Measurements from ENCODE around the gene BLMH.
A peak's percentile ranks its signal among the peaks of the same experiment; 100 is the strongest.

BLMH gene

GRCh38 chr17:30218799-30219198 is 72.9 kb downstream of the BLMH start:
- no peaks in the 10 kb centered on the region for H3K36me3 ChIP-seq (ENCODE audit: control insufficient read depth, insufficient read depth, low read length)
- H3K27me3 ChIP-seq (replicated peaks; ENCODE audit: control insufficient read depth, insufficient read depth, low read length), result no peaks in the 10 kb centered on the region
- no peak for TF ChIP-seq CTCF (IDR thresholded peaks at IDR 0.05; ENCODE audit: insufficient read depth, low read length, poor library complexity, severe bottlenecking)
- no peak overlapping the region for H3K4me3 ChIP-seq (replicated peaks; ENCODE audit: low read depth, low read length)
- DNase-seq (ENCODE audit: extremely low read depth, insufficient read length), result no peak

- H3K27me3 ChIP-seq (replicated peaks; ENCODE audit: control insufficient read depth, insufficient read depth, low read length), result no peaks in the 10 kb centered on the region
- TF ChIP-seq CTCF (IDR thresholded peaks at IDR 0.05; ENCODE audit: insufficient read depth, low read length, poor library complexity, severe bottlenecking), result no peak
- DNase-seq (ENCODE audit: extremely low read depth, insufficient read length), result no peak
- no peak overlapping the region for H3K4me3 ChIP-seq (replicated peaks; ENCODE audit: low read depth, low read length)
- H3K36me3 ChIP-seq (ENCODE audit: control insufficient read depth, insufficient read depth, low read length), result no peaks in the 10 kb centered on the region
Measured at GRCh38 chr17:30217746-30218245, 73.9 kb downstream of the BLMH start.

GRCh38 chr17:30217054-30217453 is 74.7 kb downstream of the BLMH start:
- no peak for TF ChIP-seq CTCF (IDR thresholded peaks at IDR 0.05; ENCODE audit: insufficient read depth, low read length, poor library complexity, severe bottlenecking)
- DNase-seq (ENCODE audit: extremely low read depth, insufficient read length), result no peak
- Histone ChIP-seq H3K27me3 (replicated peaks; ENCODE audit: control insufficient read depth, insufficient read depth, low read length) (no peaks in the 10 kb centered on the region), H3K36me3 (ENCODE audit: control insufficient read depth, insufficient read depth, low read length) (no peaks in the 10 kb centered on the region), H3K4me3 (replicated peaks; ENCODE audit: low read depth, low read length) (no peak overlapping the region)

GRCh38 chr17:30212750-30213149 is 79.0 kb downstream of the BLMH start:
- 0 out of 2 replicates have a peak overlapping the region, but pooled peaks have one; percentile 1 for H3K4me3 ChIP-seq (replicated peaks; ENCODE audit: low read depth, low read length)
- peak; percentile 27 for TF ChIP-seq CTCF (IDR thresholded peaks at IDR 0.05; ENCODE audit: insufficient read depth, low read length, poor library complexity, severe bottlenecking)
- no peaks in the 10 kb centered on the region for H3K36me3 ChIP-seq (ENCODE audit: control insufficient read depth, insufficient read depth, low read length)
- DNase-seq (ENCODE audit: extremely low read depth, insufficient read length), result peak; percentile 80
- H3K27me3 ChIP-seq (replicated peaks; ENCODE audit: control insufficient read depth, insufficient read depth, low read length), result no peaks in the 10 kb centered on the region

GRCh38 chr17:30211371-30211770 is 80.4 kb downstream of the BLMH start:
- no peak for TF ChIP-seq CTCF (IDR thresholded peaks at IDR 0.05; ENCODE audit: insufficient read depth, low read length, poor library complexity, severe bottlenecking)
- no peak for DNase-seq (ENCODE audit: extremely low read depth, insufficient read length)
- Histone ChIP-seq H3K4me3 (replicated peaks; ENCODE audit: low read depth, low read length) (no peak overlapping the region), H3K27me3 (replicated peaks; ENCODE audit: control insufficient read depth, insufficient read depth, low read length) (no peaks in the 10 kb centered on the region), H3K36me3 (ENCODE audit: control insufficient read depth, insufficient read depth, low read length) (no peaks in the 10 kb centered on the region)

- no peak for DNase-seq (ENCODE audit: extremely low read depth, insufficient read length)
- Histone ChIP-seq H3K27me3 (replicated peaks; ENCODE audit: control insufficient read depth, insufficient read depth, low read length) (no peaks in the 10 kb centered on the region), H3K36me3 (ENCODE audit: control insufficient read depth, insufficient read depth, low read length) (no peaks in the 10 kb centered on the region), H3K4me3 (replicated peaks; ENCODE audit: low read depth, low read length) (no peak overlapping the region)
- no peak for TF ChIP-seq CTCF (IDR thresholded peaks at IDR 0.05; ENCODE audit: insufficient read depth, low read length, poor library complexity, severe bottlenecking)
Measured at GRCh38 chr17:30210901-30211300, 80.8 kb downstream of the BLMH start.
